Chondrocyte (in vitro differentiated cells): ENCODE data around the gene CTH. TPM values are rescaled to one million over a fixed set of nuclear protein-coding genes. Genes with fewer than 3 reads are reported as not detected.
"Not testable (repeated sequence)": the region's sequence is repeated elsewhere in the genome, so short reads cannot be mapped to it uniquely, and the experiment has no call there.

Source experiments
- DNase-seq: peaks from one replicate; pipeline ENCODE4 v3.0.0; 2021; ENCODE audit warnings: mixed read lengths, low spot score
- H3K27ac Mint-ChIP-seq: one replicate; pipeline ENCODE4 v1.8.0; 2021; ENCODE audit warnings: mild to moderate bottlenecking, moderate library complexity, mixed read lengths; ENCODE audit not compliant: unreplicated experiment
- H3K27me3 Mint-ChIP-seq: 2 replicates; pipeline ENCODE4 v1.8.0; 2021; ENCODE audit warnings: low read depth, mixed read lengths
- H3K36me3 Mint-ChIP-seq: 2 replicates; pipeline ENCODE4 v1.8.0; 2021; ENCODE audit warnings: low read depth, mixed read lengths
- H3K4me1 Mint-ChIP-seq: 2 replicates; pipeline ENCODE4 v1.8.0; 2021; ENCODE audit warnings: low read depth, mild to moderate bottlenecking, mixed read lengths
- H3K4me3 Mint-ChIP-seq: one replicate; pipeline ENCODE4 v1.8.0; 2021; ENCODE audit warnings: mild to moderate bottlenecking, moderate library complexity, mixed read lengths; ENCODE audit not compliant: unreplicated experiment
- H3K9me3 Mint-ChIP-seq: 2 replicates; pipeline ENCODE4 v1.8.0; 2021; ENCODE audit warnings: low read depth, mixed read lengths
- CTCF ChIP-seq: fragments of 200-600 bp; sonication (generic); IDR thresholded peaks from 2 replicates; pipeline ENCODE4 v1.5.0; 2021; ENCODE audit warnings: antibody characterized with exemption, mild to moderate bottlenecking, moderate library complexity
- total RNA-seq: library from RNA; stranded (reverse); gene quantifications from 3 replicates; pipeline ENCODE4 v1.2.1, GENCODE V29; 2021

CTH gene
- total RNA-seq, 1 donor from 2014 or later = 14.9 TPM

- Mint-ChIP-seq H3K4me1 (no peaks in the 10 kb centered on the region), H3K9me3 (no peaks in the 10 kb centered on the region), H3K4me3 (no peak overlapping the region), H3K27me3 (no peaks in the 10 kb centered on the region), H3K27ac (no peak overlapping the region), H3K36me3 (no peaks in the 10 kb centered on the region)
- no peak for DNase-seq
- no peak for TF ChIP-seq CTCF
Observed at GRCh38 chr1:70455291-70455690, 44.2 kb downstream of the CTH start.

- H3K27ac Mint-ChIP-seq = no peak overlapping the region
- no peak for DNase-seq
- H3K4me1 Mint-ChIP-seq = no peaks in the 10 kb centered on the region
- H3K4me3 Mint-ChIP-seq = no peak overlapping the region
- no peaks in the 10 kb centered on the region for H3K36me3 Mint-ChIP-seq
- no peaks in the 10 kb centered on the region for H3K9me3 Mint-ChIP-seq
- H3K27me3 Mint-ChIP-seq = no peaks in the 10 kb centered on the region
- no peak for TF ChIP-seq CTCF
Observed at GRCh38 chr1:70458131-70458530, 47.1 kb downstream of the CTH start.

GRCh38 chr1:70459496-70460225 lies 48.6 kb downstream of the CTH start:
- H3K9me3 Mint-ChIP-seq = no peaks in the 10 kb centered on the region
- H3K4me1 Mint-ChIP-seq = no peaks in the 10 kb centered on the region
- H3K4me3 Mint-ChIP-seq = no peak overlapping the region
- H3K27me3 Mint-ChIP-seq = no peaks in the 10 kb centered on the region
- no peaks in the 10 kb centered on the region for H3K36me3 Mint-ChIP-seq
- H3K27ac Mint-ChIP-seq = no peak overlapping the region
- DNase-seq = no peak
- TF ChIP-seq CTCF = no peak

GRCh38 chr1:70460740-70461713 lies 50.0 kb downstream of the CTH start:
- H3K4me1 Mint-ChIP-seq, DNase-seq, H3K27ac Mint-ChIP-seq, H3K36me3 Mint-ChIP-seq, H3K4me3 Mint-ChIP-seq, H3K9me3 Mint-ChIP-seq, H3K27me3 Mint-ChIP-seq: not testable (repeated sequence)

GRCh38 chr1:70462611-70463010 lies 51.5 kb downstream of the CTH start:
- DNase-seq = no peak
- H3K4me1 Mint-ChIP-seq = no peaks in the 10 kb centered on the region
- H3K27ac Mint-ChIP-seq = no peak overlapping the region
- no peak for TF ChIP-seq CTCF
- no peak overlapping the region for H3K4me3 Mint-ChIP-seq
- H3K27me3 Mint-ChIP-seq = no peaks in the 10 kb centered on the region
- no peaks in the 10 kb centered on the region for H3K36me3 Mint-ChIP-seq
- no peaks in the 10 kb centered on the region for H3K9me3 Mint-ChIP-seq
